H9 (cell line): Measurements from ENCODE around the gene PAK2. TPM values are rescaled to one million over a fixed set of nuclear protein-coding genes. Genes with fewer than 3 reads are reported as not detected.

Source experiments
- DNase-seq: peaks from one replicate; pipeline ENCODE4 v3.0.0-alpha.2; 2017
- H2AFZ ChIP-seq: one replicate; pipeline ENCODE4 v1.6.1; 2013; ENCODE audit warnings: mild to moderate bottlenecking, low read length, control low read depth, moderate library complexity
- H2AK5ac ChIP-seq: 2 replicates; pipeline ENCODE4 v1.6.1; 2013; ENCODE audit warnings: low read length, control low read depth, mixed read lengths; ENCODE audit not compliant: insufficient read length
- H2BK120ac ChIP-seq: one replicate; pipeline ENCODE4 v1.6.1; 2013; ENCODE audit warnings: low read depth, mild to moderate bottlenecking, low read length, control low read depth, inconsistent platforms; ENCODE audit not compliant: poor library complexity, severe bottlenecking
- H2BK12ac ChIP-seq: 2 replicates; pipeline ENCODE4 v1.6.1; 2013; ENCODE audit warnings: low read length, control low read depth, mixed read lengths, low read depth; ENCODE audit not compliant: insufficient read length
- H2BK15ac ChIP-seq: 2 replicates; pipeline ENCODE4 v1.6.1; 2013; ENCODE audit warnings: low read depth, low read length, control low read depth
- H2BK20ac ChIP-seq: one replicate; pipeline ENCODE4 v1.6.1; 2013; ENCODE audit warnings: low read depth, mild to moderate bottlenecking, low read length, control low read depth, inconsistent platforms; ENCODE audit not compliant: poor library complexity, severe bottlenecking
- H2BK5ac ChIP-seq: 2 replicates; pipeline ENCODE4 v1.6.1; 2013; ENCODE audit warnings: low read length, control low read depth, mixed read lengths; ENCODE audit not compliant: insufficient read length
- H3K14ac ChIP-seq: 2 replicates; pipeline ENCODE4 v1.6.1; 2013; ENCODE audit warnings: low read length, control low read depth; ENCODE audit not compliant: insufficient read depth
- H3K18ac ChIP-seq: 2 replicates; pipeline ENCODE4 v1.6.1; 2013; ENCODE audit warnings: low read depth, mild to moderate bottlenecking, mixed read lengths, low read length, control low read depth; ENCODE audit not compliant: insufficient read length
- H3K23ac ChIP-seq: 2 replicates; pipeline ENCODE4 v1.6.1; 2013; ENCODE audit warnings: low read length, control low read depth, mixed read lengths, low read depth; ENCODE audit not compliant: insufficient read length
- H3K23me2 ChIP-seq: 2 replicates; pipeline ENCODE4 v1.6.1; 2013; ENCODE audit warnings: low read depth, mild to moderate bottlenecking, mixed read lengths, low read length, control low read depth; ENCODE audit not compliant: insufficient read length, poor library complexity, severe bottlenecking
- H3K27ac ChIP-seq: 2 replicates; pipeline ENCODE4 v1.5.1; 2013; ENCODE audit warnings: low read length, control low read depth, mixed read lengths, low read depth; ENCODE audit not compliant: insufficient read length
- H3K27me3 ChIP-seq: 2 replicates; pipeline ENCODE4 v1.6.1; 2013; ENCODE audit warnings: low read length, control low read depth, inconsistent platforms; ENCODE audit not compliant: insufficient read depth
- H3K4ac ChIP-seq: 2 replicates; pipeline ENCODE4 v1.6.1; 2013; ENCODE audit warnings: low read depth, mild to moderate bottlenecking, control low read depth, inconsistent platforms, low read length, moderate library complexity
- H3K4me1 ChIP-seq: 2 replicates; pipeline ENCODE4 v1.6.1; 2013; ENCODE audit warnings: low read length, control low read depth, inconsistent platforms; ENCODE audit not compliant: insufficient read depth
- H3K4me2 ChIP-seq: 2 replicates; pipeline ENCODE4 v1.6.1; 2013; ENCODE audit warnings: low read length, control low read depth, mixed read lengths; ENCODE audit not compliant: insufficient read length, insufficient read depth
- H3K56ac ChIP-seq: 2 replicates; pipeline ENCODE4 v1.6.1; 2013; ENCODE audit warnings: low read depth, mild to moderate bottlenecking, mixed read lengths, low read length, control low read depth; ENCODE audit not compliant: insufficient read length
- H3K79me1 ChIP-seq: 2 replicates; pipeline ENCODE4 v1.6.1; 2013; ENCODE audit warnings: low read depth, mild to moderate bottlenecking, moderate library complexity, low read length, control low read depth, inconsistent platforms; ENCODE audit not compliant: insufficient read depth, poor library complexity, severe bottlenecking
- H3K79me2 ChIP-seq: 2 replicates; pipeline ENCODE4 v1.6.1; 2013; ENCODE audit warnings: low read length, control low read depth, inconsistent platforms; ENCODE audit not compliant: insufficient read depth
- H3K9ac ChIP-seq: 2 replicates; pipeline ENCODE4 v1.6.1; 2013; ENCODE audit warnings: low read length, control low read depth, mixed read lengths; ENCODE audit not compliant: insufficient read length; ENCODE audit errors: extremely low read depth
- H3K9me3 ChIP-seq: one replicate; pipeline ENCODE4 v1.6.1; 2013; ENCODE audit warnings: low read depth, low read length, inconsistent platforms; ENCODE audit not compliant: control insufficient read depth
- H3T11ph ChIP-seq: one replicate; pipeline ENCODE4 v1.6.1; 2013; ENCODE audit warnings: mild to moderate bottlenecking, low read length, control low read depth, inconsistent platforms
- H4K20me1 ChIP-seq: one replicate; pipeline ENCODE4 v1.6.1; 2013; ENCODE audit not compliant: control insufficient read depth, insufficient read length, insufficient read depth
- H4K5ac ChIP-seq: 2 replicates; pipeline ENCODE4 v1.6.1; 2013; ENCODE audit warnings: low read depth, mild to moderate bottlenecking, mixed read lengths, low read length, control low read depth; ENCODE audit not compliant: insufficient read length
- H4K8ac ChIP-seq: replicated peaks from 2 replicates; pipeline ENCODE4 v1.6.1; 2013; ENCODE audit warnings: low read length, control low read depth, mixed read lengths, low read depth; ENCODE audit not compliant: insufficient read length
- H4K91ac ChIP-seq: 2 replicates; pipeline ENCODE4 v1.6.1; 2013; ENCODE audit warnings: low read depth, mild to moderate bottlenecking, moderate library complexity, mixed read lengths, low read length, control low read depth; ENCODE audit not compliant: insufficient read length
- H3K27ac Mint-ChIP-seq, 3 experiments: 2 replicates in 2 of 3; 3 replicates in 1 of 3; pipeline ENCODE4 v1.8.0; 2020 to 2021; ENCODE audit warnings: mixed read lengths in 3 of 3, mild to moderate bottlenecking in 1 of 3, moderate library complexity in 1 of 3
- H3K27me3 Mint-ChIP-seq: 2 replicates; pipeline ENCODE4 v1.8.0; 2021; ENCODE audit warnings: low read depth, mild to moderate bottlenecking, moderate library complexity, mixed read lengths
- H3K36me3 Mint-ChIP-seq, 3 experiments: 2 replicates in 2 of 3; 3 replicates in 1 of 3; pipeline ENCODE4 v1.8.0; 2020 to 2021; ENCODE audit warnings: low read depth in 3 of 3, mixed read lengths in 3 of 3; ENCODE audit not compliant: insufficient read depth in 1 of 3
- H3K4me1 Mint-ChIP-seq, 2 experiments: 2 replicates each; pipeline ENCODE4 v1.8.0; 2020; ENCODE audit warnings: mixed read lengths in 2 of 2
- H3K4me3 Mint-ChIP-seq, 2 experiments: 2 replicates in 1 of 2; 3 replicates in 1 of 2; pipeline ENCODE4 v1.8.0; 2020 to 2021; ENCODE audit warnings: mild to moderate bottlenecking in 2 of 2, mixed read lengths in 2 of 2, moderate library complexity in 1 of 2
- H3K9me3 Mint-ChIP-seq, 2 experiments: 2 replicates in 1 of 2; 3 replicates in 1 of 2; pipeline ENCODE4 v1.8.0; 2020; ENCODE audit warnings: mild to moderate bottlenecking in 2 of 2, mixed read lengths in 2 of 2, moderate library complexity in 1 of 2
- CTCF ChIP-seq: fragments of 200-600 bp; sonication (generic); conservative IDR thresholded peaks from 3 replicates; pipeline ENCODE4 v1.8.0; 2021; ENCODE audit warnings: antibody characterized with exemption, mild to moderate bottlenecking
- WGBS: extraction: QIAGEN DNeasy Blood & Tissue Kit; methylation state at CpG from one replicate; pipeline ENCODE4 v1.1.7; 2013; ENCODE audit warnings: missing lambda C conversion rate, low lambda C conversion rate, mixed read lengths; ENCODE audit not compliant: insufficient read length; ENCODE audit errors: extremely low coverage; 5-methylcytosine and 5-hydroxymethylcytosine counted together
- total RNA-seq: library from RNA; stranded (reverse); gene quantifications from 2 replicates; pipeline ENCODE4 v1.2.1, GENCODE V29; 2021

PAK2 gene
- total RNA-seq, 1 experiment from 2014 or later: 65.7 TPM

GRCh38 chr3:196778755-196779154, 39.1 kb downstream of the PAK2 start:
- no peaks in the 10 kb centered on the region for H3K79me1 ChIP-seq
- H4K8ac ChIP-seq: no peak overlapping the region
- H3K14ac ChIP-seq: no peak overlapping the region
- H3K27me3 Mint-ChIP-seq: no peaks in the 10 kb centered on the region
- no peak overlapping the region for H3K9ac ChIP-seq
- no peaks in the 10 kb centered on the region for H3K23me2 ChIP-seq
- no peak overlapping the region for H3K56ac ChIP-seq
- peak overlapping the region in 1 of 3 experiments; percentile 41; a peak in 1 of 7 replicates for H3K27ac Mint-ChIP-seq
- H3K4me1 ChIP-seq: no peaks in the 10 kb centered on the region
- H3K9me3 ChIP-seq: no peaks in the 10 kb centered on the region
- DNase-seq: no peak
- no peak overlapping the region for H3K18ac ChIP-seq
- H2BK15ac ChIP-seq: no peak overlapping the region
- peaks cover 39 to 55% (median 40%) of the 10 kb centered on the region in 3 experiments for H3K36me3 Mint-ChIP-seq
- no peak overlapping the region for H3K4me2 ChIP-seq
- H3K9me3 Mint-ChIP-seq: peaks cover 12 to 26% of the 10 kb centered on the region in 2 experiments
- H2BK12ac ChIP-seq: no peak overlapping the region
- H3K23ac ChIP-seq: no peak overlapping the region
- H2BK120ac ChIP-seq: no peak overlapping the region
- no peak overlapping the region for H4K5ac ChIP-seq
- no peak overlapping the region for H3K4ac ChIP-seq
- no peaks in the 10 kb centered on the region for H3K27me3 ChIP-seq
- no peak overlapping the region for H3K4me3 Mint-ChIP-seq
- no peak overlapping the region for H2AK5ac ChIP-seq
- no peak overlapping the region for H2BK20ac ChIP-seq
- TF ChIP-seq CTCF: no peak
- no peak overlapping the region for H3T11ph ChIP-seq
- no peak overlapping the region for H3K27ac ChIP-seq
- peaks cover 8 to 13% of the 10 kb centered on the region in 2 experiments for H3K4me1 Mint-ChIP-seq
- no peak overlapping the region for H2AFZ ChIP-seq
- no peak overlapping the region for H4K91ac ChIP-seq
- no peaks in the 10 kb centered on the region for H4K20me1 ChIP-seq
- H2BK5ac ChIP-seq: no peak overlapping the region
- WGBS: no CpG with 5 or more reads among the region's 4 CpGs
- H3K79me2 ChIP-seq: peaks cover 36% of the 10 kb centered on the region; the same call in 1 of the 2 replicates
